Measurements from ENCODE around the gene TRPC1. TPM values are rescaled to one million over a fixed set of nuclear protein-coding genes. Genes with fewer than 3 reads are reported as not detected.

Gene TRPC1
- total and polyA plus RNA-seq, 2 experiments from 2014 or later, result 7.0 to 36.6 TPM

DNA sequence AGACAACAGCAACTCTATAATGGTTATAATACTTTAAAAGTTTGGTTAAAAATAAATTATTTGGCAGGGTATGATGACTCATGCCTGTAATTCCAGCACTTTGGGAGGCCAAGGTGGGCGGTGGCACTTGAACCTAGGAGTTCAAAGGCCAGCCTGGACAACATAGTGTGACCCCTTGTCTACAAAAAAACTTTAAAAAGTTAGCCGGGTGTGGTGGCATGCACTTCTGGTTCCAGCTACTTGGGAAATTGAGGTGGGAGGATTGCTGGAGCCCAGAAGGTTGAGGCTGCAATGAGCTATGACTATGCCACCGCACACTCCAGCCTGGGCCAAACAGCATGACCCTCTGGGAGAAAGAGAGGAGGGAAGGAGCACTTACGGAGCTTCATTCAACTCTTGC is 7.7 kb upstream of the TRPC1 start:
- DNase-seq (ENCODE audit: low spot score) (no peak), ATAC-seq (no peak)
- Mint-ChIP-seq H3K36me3 (ENCODE audit: low read depth) (no peaks in the 10 kb centered on the region), H3K4me1 (no peaks in the 10 kb centered on the region), H3K4me3 (no peak overlapping the region), H3K9me3 (no peaks in the 10 kb centered on the region), H3K27me3 (ENCODE audit: insufficient read depth, low read depth, poor library complexity) (peaks cover 5% of the 10 kb centered on the region), H3K27ac (no peak overlapping the region)
- H2AFZ ChIP-seq, result no peak overlapping the region
- H3F3A ChIP-seq (replicated peaks; ENCODE audit: low read depth), result no peaks in the 10 kb centered on the region
- H3K4me1 ChIP-seq (ENCODE audit: insufficient read depth), result no peaks in the 10 kb centered on the region
- H3K4me2 ChIP-seq, result no peak overlapping the region
- H3K79me2 ChIP-seq (replicated peaks; ENCODE audit: insufficient read depth), result no peaks in the 10 kb centered on the region
- no peak overlapping the region for H3K4me3 ChIP-seq
- H4K20me1 ChIP-seq (replicated peaks; ENCODE audit: insufficient read depth), result no peaks in the 10 kb centered on the region
- no peaks in the 10 kb centered on the region for H3K27me3 ChIP-seq (ENCODE audit: insufficient read depth)
- no peak overlapping the region for H3K27ac ChIP-seq (ENCODE audit: low read depth)
- no peaks in the 10 kb centered on the region for H3K36me3 ChIP-seq (ENCODE audit: insufficient read depth)
- H3K9me2 ChIP-seq (ENCODE audit: insufficient read depth), result no peaks in the 10 kb centered on the region
- TF ChIP-seq, protein P1, sequence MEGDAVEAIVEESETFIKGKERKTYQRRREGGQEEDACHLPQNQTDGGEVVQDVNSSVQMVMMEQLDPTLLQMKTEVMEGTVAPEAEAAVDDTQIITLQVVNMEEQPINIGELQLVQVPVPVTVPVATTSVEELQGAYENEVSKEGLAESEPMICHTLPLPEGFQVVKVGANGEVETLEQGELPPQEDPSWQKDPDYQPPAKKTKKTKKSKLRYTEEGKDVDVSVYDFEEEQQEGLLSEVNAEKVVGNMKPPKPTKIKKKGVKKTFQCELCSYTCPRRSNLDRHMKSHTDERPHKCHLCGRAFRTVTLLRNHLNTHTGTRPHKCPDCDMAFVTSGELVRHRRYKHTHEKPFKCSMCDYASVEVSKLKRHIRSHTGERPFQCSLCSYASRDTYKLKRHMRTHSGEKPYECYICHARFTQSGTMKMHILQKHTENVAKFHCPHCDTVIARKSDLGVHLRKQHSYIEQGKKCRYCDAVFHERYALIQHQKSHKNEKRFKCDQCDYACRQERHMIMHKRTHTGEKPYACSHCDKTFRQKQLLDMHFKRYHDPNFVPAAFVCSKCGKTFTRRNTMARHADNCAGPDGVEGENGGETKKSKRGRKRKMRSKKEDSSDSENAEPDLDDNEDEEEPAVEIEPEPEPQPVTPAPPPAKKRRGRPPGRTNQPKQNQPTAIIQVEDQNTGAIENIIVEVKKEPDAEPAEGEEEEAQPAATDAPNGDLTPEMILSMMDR (conservative IDR thresholded peaks at IDR 0.05; ENCODE audit: low read depth in 2 of 2), result no peak
- no peak for TF ChIP-seq EZH2 (IDR thresholded peaks at IDR 0.05; ENCODE audit: low read depth, unreplicated experiment)
- no peak for TF ChIP-seq EZH2phosphoT487 (IDR thresholded peaks at IDR 0.05; ENCODE audit: unreplicated experiment)
- TF ChIP-seq ETS1 (IDR thresholded peaks at IDR 0.05), result no peak
- TF ChIP-seq JUNB (IDR thresholded peaks at IDR 0.05; ENCODE audit: unreplicated experiment), result no peak
- TF ChIP-seq CREB1 (CRISPR knock-in tag; IDR thresholded peaks at IDR 0.05; ENCODE audit: low read depth), result no peak
- no peak for TF ChIP-seq STAT1 (IDR thresholded peaks at IDR 0.05; ENCODE audit: unreplicated experiment)

DNA sequence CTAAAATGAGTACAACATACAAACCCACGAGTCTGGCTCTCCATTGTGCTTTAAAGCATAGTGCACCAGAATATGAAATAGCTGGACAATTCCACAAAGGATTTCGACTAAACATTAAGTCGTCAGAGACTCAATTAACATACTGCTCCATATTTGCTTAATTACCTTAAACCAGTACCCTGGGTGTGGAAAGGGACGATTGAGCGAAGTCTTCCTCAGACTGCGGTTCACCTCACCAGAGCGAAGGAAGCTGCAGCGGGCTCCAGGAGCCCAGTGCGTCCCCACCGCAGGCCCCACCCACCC is 218 bp upstream of the TRPC1 start:
- Histone ChIP-seq H3K4me3 (peak overlapping the region; percentile 85), H4K20me1 (replicated peaks; ENCODE audit: insufficient read depth) (0 out of 2 replicates have a peak, but pooled peaks cover 3% of the 10 kb centered on the region), H3K9me2 (ENCODE audit: insufficient read depth) (no peaks in the 10 kb centered on the region), H3K27me3 (ENCODE audit: insufficient read depth) (no peaks in the 10 kb centered on the region), H3K27ac (ENCODE audit: low read depth) (no peak overlapping the region; the same call in 1 of the 2 replicates), H3K4me1 (ENCODE audit: insufficient read depth) (peaks cover 19% of the 10 kb centered on the region), H2AFZ (peak overlapping the region; percentile 93; the same call in 1 of the 2 replicates), H3K79me2 (replicated peaks; ENCODE audit: insufficient read depth) (peaks cover 29% of the 10 kb centered on the region), H3K36me3 (ENCODE audit: insufficient read depth) (no peaks in the 10 kb centered on the region), H3K4me2 (peak overlapping the region; percentile 94), H3F3A (replicated peaks; ENCODE audit: low read depth) (no peaks in the 10 kb centered on the region)
- ATAC-seq, result no peak
- no peak for DNase-seq (ENCODE audit: low spot score)
- H3K4me3 Mint-ChIP-seq, result peak overlapping the region; percentile 84
- H3K27ac Mint-ChIP-seq, result no peak overlapping the region
- peaks cover 3% of the 10 kb centered on the region for H3K27me3 Mint-ChIP-seq (ENCODE audit: insufficient read depth, low read depth, poor library complexity)
- TF ChIP-seq, protein P1 (conservative IDR thresholded peaks at IDR 0.05; ENCODE audit: low read depth in 2 of 2), result no peak
- TF ChIP-seq ZNF331 (CRISPR knock-in tag; IDR thresholded peaks at IDR 0.05; ENCODE audit: low read depth) (no peak), STAT1 (IDR thresholded peaks at IDR 0.05; ENCODE audit: unreplicated experiment) (no peak), JUNB (IDR thresholded peaks at IDR 0.05; ENCODE audit: unreplicated experiment) (no peak)
- TF ChIP-seq, protein P2, sequence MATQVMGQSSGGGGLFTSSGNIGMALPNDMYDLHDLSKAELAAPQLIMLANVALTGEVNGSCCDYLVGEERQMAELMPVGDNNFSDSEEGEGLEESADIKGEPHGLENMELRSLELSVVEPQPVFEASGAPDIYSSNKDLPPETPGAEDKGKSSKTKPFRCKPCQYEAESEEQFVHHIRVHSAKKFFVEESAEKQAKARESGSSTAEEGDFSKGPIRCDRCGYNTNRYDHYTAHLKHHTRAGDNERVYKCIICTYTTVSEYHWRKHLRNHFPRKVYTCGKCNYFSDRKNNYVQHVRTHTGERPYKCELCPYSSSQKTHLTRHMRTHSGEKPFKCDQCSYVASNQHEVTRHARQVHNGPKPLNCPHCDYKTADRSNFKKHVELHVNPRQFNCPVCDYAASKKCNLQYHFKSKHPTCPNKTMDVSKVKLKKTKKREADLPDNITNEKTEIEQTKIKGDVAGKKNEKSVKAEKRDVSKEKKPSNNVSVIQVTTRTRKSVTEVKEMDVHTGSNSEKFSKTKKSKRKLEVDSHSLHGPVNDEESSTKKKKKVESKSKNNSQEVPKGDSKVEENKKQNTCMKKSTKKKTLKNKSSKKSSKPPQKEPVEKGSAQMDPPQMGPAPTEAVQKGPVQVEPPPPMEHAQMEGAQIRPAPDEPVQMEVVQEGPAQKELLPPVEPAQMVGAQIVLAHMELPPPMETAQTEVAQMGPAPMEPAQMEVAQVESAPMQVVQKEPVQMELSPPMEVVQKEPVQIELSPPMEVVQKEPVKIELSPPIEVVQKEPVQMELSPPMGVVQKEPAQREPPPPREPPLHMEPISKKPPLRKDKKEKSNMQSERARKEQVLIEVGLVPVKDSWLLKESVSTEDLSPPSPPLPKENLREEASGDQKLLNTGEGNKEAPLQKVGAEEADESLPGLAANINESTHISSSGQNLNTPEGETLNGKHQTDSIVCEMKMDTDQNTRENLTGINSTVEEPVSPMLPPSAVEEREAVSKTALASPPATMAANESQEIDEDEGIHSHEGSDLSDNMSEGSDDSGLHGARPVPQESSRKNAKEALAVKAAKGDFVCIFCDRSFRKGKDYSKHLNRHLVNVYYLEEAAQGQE (IDR thresholded peaks at IDR 0.05; ENCODE audit: unreplicated experiment), result no peak
- no peaks in the 10 kb centered on the region for H3K36me3 Mint-ChIP-seq (ENCODE audit: low read depth)
- peaks cover 22% of the 10 kb centered on the region for H3K4me1 Mint-ChIP-seq
- H3K9me3 Mint-ChIP-seq, result no peaks in the 10 kb centered on the region; the same call in 2 of the 3 replicates
